Measurements from ENCODE around the gene STARD3NL.

GRCh38 chr7:38241071-38241470, 63.0 kb downstream of the STARD3NL start:
- TF ChIP-seq CTCF (IDR thresholded peaks at IDR 0.05; ENCODE audit: poor library complexity, severe bottlenecking) (no peak), POLR2AphosphoS5 (IDR thresholded peaks at IDR 0.05) (no peak), RAD21 (conservative IDR thresholded peaks at IDR 0.05) (no peak), EZH2 (IDR thresholded peaks at IDR 0.05; ENCODE audit: borderline replicate concordance, insufficient read depth, low read length, poor library complexity, severe bottlenecking) (no peak), TAF1 (IDR thresholded peaks at IDR 0.05; ENCODE audit: low read depth) (no peak), REST (IDR thresholded peaks at IDR 0.05; ENCODE audit: borderline replicate concordance) (no peak), SMC3 (conservative IDR thresholded peaks at IDR 0.05; ENCODE audit: poor library complexity) (no peak), MXI1 (conservative IDR thresholded peaks at IDR 0.05; ENCODE audit: poor library complexity, severe bottlenecking) (no peak), EP300 (conservative IDR thresholded peaks at IDR 0.05; ENCODE audit: poor library complexity, severe bottlenecking) (no peak)

Measured in neural cell (in vitro differentiated cells).